ENCODE results near the gene NOS3. TPM values are rescaled to one million over a fixed set of nuclear protein-coding genes. Genes with fewer than 3 reads are reported as not detected.

The NOS3 gene
- total and polyA plus RNA-seq, 9 of the 15 experiments (the other 6 are each of a cell fraction or from before 2014, with no cell fraction given): 1.1 to 121 (median 23.6) TPM

GRCh38 chr7:150954201-150954985 is 36.4 kb upstream of the NOS3 start (continued):
- TF ChIP-seq ATF4 (CRISPR knock-in tag; IDR thresholded peaks at IDR 0.05) (no peak), SETDB1 (IDR thresholded peaks at IDR 0.05; ENCODE audit: low read length) (no peak), CREBBP (IDR thresholded peaks at IDR 0.05; ENCODE audit: low read depth, low read length) (no peak), MBD2 (IDR thresholded peaks at IDR 0.05; ENCODE audit: borderline replicate concordance, low read depth) (0 out of 2 replicates have a peak, but pooled peaks have one; percentile 11), ZBTB26 (CRISPR knock-in tag; IDR thresholded peaks at IDR 0.05) (0 out of 2 replicates have a peak, but pooled peaks have one; percentile 7), ZNF384 (IDR thresholded peaks at IDR 0.05; ENCODE audit: low read depth, low read length) (0 out of 2 replicates have a peak, but pooled peaks have one; percentile 12), MLLT1 (IDR thresholded peaks at IDR 0.05) (0 out of 4 replicates have a peak, but pooled peaks have one; percentile 10 to 30), ZNF174 (CRISPR knock-in tag; IDR thresholded peaks at IDR 0.05) (no peak), EGR1 (conservative IDR thresholded peaks at IDR 0.05) (peak; percentile 48), NFIC (IDR thresholded peaks at IDR 0.05) (peak; percentile 53; the same call in 1 of the 2 replicates), ARNT (IDR thresholded peaks at IDR 0.05) (no peak), SMAD4 (CRISPR knock-in tag; conservative IDR thresholded peaks at IDR 0.05) (0 out of 2 replicates have a peak, but pooled peaks have one; percentile 13), ZFX (CRISPR knock-in tag; IDR thresholded peaks at IDR 0.05) (0 out of 2 replicates have a peak, but pooled peaks have one; percentile 17), CAMTA2 (CRISPR knock-in tag; conservative IDR thresholded peaks at IDR 0.05) (0 out of 2 replicates have a peak, but pooled peaks have one; percentile 69), BRCA1 (IDR thresholded peaks at IDR 0.05) (no peak), BRCA1 (CRISPR knock-in tag; IDR thresholded peaks at IDR 0.05) (0 out of 2 replicates have a peak, but pooled peaks have one; percentile 13), SUPT5H (IDR thresholded peaks at IDR 0.05) (peak; percentile 3; the same call in 1 of the 2 replicates), RB1 (IDR thresholded peaks at IDR 0.05; ENCODE audit: low read depth) (0 out of 2 replicates have a peak, but pooled peaks have one; percentile 7), E2F3 (CRISPR knock-in tag; IDR thresholded peaks at IDR 0.05) (no peak)
- TF ChIP-seq, protein P1, sequence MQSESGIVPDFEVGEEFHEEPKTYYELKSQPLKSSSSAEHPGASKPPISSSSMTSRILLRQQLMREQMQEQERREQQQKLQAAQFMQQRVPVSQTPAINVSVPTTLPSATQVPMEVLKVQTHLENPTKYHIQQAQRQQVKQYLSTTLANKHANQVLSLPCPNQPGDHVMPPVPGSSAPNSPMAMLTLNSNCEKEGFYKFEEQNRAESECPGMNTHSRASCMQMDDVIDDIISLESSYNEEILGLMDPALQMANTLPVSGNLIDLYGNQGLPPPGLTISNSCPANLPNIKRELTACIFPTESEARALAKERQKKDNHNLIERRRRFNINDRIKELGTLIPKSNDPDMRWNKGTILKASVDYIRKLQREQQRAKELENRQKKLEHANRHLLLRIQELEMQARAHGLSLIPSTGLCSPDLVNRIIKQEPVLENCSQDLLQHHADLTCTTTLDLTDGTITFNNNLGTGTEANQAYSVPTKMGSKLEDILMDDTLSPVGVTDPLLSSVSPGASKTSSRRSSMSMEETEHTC (IDR thresholded peaks at IDR 0.05): no peak
- TF ChIP-seq, protein P2, sequence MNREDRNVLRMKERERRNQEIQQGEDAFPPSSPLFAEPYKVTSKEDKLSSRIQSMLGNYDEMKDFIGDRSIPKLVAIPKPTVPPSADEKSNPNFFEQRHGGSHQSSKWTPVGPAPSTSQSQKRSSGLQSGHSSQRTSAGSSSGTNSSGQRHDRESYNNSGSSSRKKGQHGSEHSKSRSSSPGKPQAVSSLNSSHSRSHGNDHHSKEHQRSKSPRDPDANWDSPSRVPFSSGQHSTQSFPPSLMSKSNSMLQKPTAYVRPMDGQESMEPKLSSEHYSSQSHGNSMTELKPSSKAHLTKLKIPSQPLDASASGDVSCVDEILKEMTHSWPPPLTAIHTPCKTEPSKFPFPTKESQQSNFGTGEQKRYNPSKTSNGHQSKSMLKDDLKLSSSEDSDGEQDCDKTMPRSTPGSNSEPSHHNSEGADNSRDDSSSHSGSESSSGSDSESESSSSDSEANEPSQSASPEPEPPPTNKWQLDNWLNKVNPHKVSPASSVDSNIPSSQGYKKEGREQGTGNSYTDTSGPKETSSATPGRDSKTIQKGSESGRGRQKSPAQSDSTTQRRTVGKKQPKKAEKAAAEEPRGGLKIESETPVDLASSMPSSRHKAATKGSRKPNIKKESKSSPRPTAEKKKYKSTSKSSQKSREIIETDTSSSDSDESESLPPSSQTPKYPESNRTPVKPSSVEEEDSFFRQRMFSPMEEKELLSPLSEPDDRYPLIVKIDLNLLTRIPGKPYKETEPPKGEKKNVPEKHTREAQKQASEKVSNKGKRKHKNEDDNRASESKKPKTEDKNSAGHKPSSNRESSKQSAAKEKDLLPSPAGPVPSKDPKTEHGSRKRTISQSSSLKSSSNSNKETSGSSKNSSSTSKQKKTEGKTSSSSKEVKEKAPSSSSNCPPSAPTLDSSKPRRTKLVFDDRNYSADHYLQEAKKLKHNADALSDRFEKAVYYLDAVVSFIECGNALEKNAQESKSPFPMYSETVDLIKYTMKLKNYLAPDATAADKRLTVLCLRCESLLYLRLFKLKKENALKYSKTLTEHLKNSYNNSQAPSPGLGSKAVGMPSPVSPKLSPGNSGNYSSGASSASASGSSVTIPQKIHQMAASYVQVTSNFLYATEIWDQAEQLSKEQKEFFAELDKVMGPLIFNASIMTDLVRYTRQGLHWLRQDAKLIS (CRISPR knock-in tag; IDR thresholded peaks at IDR 0.05): no peak

Measured in K562 (cell line).